GM08714 (cell line): ENCODE data around the gene OSBPL9.
A peak's percentile ranks its signal among the peaks of the same experiment; 100 is the strongest.

Experiments
- H3K4me3 ChIP-seq: fragments of 200-500 bp; sonication (Bioruptor generic); 2 replicates; pipeline ENCODE4 v1.5.1; 2014; ENCODE audit warnings: mild to moderate bottlenecking, low read length, inconsistent platforms
- ZNF274 ChIP-seq: IDR thresholded peaks from 2 replicates; pipeline ENCODE4 v1.6.1; 2012; ENCODE audit warnings: mild to moderate bottlenecking, low read depth, low read length

The OSBPL9 gene, protein sequence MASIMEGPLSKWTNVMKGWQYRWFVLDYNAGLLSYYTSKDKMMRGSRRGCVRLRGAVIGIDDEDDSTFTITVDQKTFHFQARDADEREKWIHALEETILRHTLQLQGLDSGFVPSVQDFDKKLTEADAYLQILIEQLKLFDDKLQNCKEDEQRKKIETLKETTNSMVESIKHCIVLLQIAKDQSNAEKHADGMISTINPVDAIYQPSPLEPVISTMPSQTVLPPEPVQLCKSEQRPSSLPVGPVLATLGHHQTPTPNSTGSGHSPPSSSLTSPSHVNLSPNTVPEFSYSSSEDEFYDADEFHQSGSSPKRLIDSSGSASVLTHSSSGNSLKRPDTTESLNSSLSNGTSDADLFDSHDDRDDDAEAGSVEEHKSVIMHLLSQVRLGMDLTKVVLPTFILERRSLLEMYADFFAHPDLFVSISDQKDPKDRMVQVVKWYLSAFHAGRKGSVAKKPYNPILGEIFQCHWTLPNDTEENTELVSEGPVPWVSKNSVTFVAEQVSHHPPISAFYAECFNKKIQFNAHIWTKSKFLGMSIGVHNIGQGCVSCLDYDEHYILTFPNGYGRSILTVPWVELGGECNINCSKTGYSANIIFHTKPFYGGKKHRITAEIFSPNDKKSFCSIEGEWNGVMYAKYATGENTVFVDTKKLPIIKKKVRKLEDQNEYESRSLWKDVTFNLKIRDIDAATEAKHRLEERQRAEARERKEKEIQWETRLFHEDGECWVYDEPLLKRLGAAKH

DNA sequence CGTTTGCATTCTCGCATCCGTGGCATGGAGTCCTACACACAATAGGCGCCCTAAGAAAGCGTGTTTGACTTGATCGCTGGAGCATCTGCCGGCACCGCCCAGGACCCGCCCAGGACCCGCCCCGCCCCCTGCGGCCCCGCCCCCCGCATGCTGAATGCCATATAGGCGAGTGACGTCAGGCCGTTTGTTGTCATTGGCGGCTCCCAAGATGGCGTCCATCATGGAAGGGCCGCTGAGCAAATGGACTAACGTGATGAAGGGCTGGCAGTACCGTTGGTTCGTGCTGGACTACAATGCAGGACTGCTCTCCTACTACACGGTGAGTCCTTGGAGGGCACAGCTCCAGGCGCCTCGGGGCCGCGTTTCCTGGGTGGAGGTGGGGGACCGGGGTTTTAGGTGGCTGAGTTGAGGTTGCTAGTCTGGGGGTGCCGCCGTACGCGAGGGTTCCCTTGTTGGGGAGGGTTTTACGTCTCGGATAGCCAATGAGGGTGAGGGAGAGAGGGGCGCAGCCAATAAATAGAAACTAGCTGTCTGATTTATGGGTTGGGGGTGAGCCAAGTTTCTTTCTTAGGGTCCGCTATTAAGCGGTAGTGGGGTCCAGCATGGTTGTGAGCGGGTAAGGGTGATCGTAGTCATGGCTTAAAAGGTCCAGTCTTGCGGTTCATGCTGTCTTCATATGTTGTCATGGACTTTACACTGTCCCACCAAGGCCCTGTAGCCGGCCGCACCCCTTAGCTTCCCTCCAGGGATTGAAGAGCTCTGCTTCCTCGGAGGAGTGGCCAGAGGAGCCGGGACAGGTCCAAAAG is at the start of gene OSBPL9:
Gene OSBPL9, plus strand, starts transcription at position 190 of the 806 bp plus-strand sequence. Its CDS starts 19 bp downstream, at position 209.
- H3K4me3 ChIP-seq = peak within 1 kb of the TSS; percentile 78
- TF ChIP-seq ZNF274 = no peak

DNA sequence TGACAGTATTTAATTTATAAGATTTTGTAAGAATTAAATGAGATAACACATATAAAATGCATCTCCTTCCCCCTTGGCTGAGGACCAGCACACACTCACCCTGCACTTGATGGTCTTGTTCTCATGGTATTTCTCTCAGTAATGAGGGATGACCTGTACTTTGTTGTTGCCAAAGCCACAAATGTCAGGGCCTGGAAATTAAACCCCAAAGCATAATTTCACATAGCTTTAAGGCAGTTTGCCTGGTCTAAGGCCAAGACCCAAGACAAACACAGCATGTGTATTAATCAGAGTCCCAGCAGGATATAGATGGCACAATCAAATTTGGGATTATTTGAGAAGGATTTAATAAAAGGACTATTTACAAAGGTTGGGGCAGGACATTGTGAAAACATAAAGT is 49.2 kb upstream of the OSBPL9 start:
- TF ChIP-seq ZNF274 = no peak
- H3K4me3 ChIP-seq = no peak overlapping the region

DNA sequence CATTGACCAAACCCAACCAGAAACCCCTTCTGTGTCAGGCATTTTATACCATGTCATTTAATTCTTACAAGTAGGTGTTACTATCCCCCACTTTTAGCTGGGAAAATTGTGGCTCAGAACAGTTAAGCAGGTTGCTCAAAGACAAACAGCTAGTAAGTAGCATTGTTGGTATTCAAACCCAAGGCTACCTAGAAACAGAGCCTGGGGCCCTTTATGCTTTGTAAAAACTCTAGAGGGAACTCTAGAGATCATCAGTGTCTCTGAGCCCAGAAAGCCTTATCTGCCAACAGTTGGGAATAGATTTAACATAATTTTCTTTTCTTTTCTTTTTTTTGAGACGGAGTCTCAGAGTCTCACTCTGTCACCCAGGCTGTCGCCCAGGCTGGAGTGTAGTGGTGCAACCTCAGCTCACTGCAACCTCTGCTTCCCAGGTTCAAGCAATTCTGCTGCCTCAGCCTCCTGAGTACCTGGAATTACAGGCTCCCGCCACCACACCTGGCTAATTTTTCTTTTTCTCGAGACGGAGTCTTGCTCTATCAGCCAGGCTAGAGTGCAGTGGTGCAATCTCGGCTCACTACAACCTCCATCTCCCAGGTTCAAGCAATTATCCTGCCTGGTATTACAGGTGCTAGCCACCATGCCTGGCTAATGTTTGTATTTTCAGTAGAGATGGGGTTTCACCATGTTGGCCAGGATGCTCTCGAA is 48.5 kb upstream of the OSBPL9 start:
- H3K4me3 ChIP-seq = no peak overlapping the region
- TF ChIP-seq ZNF274 = no peak

DNA sequence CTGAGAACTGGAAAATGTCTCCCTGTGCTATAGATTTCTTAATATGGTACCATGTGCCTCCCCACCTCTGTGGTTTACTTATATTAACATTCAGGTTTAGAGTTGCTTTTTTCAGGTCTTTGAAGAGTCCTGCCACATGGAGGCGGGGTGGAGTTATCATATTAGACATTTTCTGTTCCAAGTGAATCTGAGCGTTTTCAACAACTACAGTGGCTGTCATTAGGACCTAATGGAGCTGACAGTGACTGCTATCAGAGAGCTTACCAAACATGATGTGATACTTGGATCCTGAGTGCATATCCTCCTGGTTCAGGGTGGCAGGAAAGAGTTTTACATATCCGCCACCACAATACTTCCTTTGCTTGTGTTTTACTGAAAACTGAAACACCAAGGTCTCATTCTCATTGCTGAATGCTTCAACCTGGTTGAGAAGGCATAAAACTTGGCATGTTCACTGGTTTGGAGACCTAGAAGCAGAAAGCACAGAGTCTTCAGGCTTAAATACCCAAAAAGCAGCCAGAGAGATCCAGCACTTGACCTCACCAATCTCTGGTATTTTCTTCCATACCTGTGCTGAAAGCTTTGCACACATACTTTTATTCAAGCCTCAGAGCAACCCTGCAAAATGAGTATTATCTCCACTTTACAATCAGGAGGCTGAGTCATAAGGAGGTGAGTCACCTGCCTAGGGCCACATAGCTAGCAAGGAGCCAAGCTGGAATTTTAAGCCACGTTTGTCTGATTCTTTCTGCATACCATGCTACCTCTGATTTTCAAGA is 47.4 kb upstream of the OSBPL9 start:
- TF ChIP-seq ZNF274 = no peak
- peak overlapping the region; percentile 55; the same call in 1 of the 2 replicates for H3K4me3 ChIP-seq

DNA sequence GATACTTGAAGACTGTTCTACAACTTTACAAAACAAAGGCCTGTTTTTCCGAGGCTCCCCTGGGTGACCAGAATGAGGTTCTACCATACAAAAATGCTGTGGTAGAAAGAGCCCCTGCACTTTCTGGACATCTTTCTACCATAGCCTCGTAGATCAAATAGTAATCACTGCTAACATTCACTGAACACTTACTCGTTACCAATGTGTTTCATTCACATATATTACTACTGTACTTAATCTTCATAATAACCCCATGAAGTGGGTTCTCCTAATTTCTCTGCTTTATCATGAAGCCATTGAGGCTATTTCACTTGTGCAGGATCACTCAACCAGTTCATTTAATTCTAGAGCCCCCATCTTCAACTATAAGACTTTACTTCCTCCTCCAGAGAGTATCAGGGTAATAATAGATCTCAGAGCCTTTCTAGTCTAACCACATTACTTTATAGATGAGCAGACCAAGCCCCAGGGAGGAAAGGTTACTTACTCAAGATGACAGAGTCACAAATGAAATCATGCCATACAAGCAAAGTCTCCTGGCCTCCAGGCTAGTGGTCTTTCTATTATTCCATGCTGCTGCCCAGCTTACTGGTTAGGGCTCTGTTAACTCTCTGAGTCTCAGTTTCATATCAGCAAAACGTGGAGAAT is 46.7 kb upstream of the OSBPL9 start:
- TF ChIP-seq ZNF274 = no peak
- peak overlapping the region; percentile 58; the same call in 1 of the 2 replicates for H3K4me3 ChIP-seq

DNA sequence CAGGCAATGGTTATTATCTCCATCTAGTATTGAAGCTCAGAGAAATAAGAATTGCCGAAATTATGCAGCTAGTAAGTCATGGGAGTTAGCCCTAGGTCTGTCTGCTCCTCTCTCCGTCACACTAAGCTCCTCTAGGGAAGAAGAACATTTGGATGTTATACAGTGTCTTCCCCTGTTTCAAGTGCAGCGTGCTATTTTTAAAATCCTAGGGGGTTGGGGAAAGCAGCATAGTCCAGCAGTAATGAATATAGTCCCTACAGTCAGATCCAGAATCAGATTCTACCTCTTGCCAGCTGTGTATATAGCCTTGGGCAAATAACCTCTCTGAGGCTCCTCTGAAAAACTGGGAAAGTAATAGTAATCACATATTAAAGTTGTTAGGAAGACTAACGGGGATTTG is 44.5 kb upstream of the OSBPL9 start:
- no peak for TF ChIP-seq ZNF274

DNA sequence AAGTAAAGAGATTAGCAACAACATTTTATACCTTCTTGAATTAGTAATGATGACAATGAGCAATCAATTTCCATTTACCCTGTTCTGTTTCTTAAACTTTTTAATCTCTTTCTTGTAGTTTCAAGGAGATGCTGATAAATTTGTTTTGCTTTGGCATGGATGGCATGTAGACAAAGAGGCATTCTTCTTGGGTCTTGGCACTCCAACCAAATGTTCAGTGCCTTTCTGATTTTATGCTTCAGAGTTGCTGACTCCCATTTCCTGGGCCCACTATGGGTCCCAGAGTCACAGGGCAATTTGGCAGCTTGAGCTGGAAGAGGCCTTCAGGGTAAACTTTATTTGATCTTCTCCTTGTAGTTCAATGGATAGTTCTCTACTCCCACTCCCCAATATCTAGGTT is 42.1 kb upstream of the OSBPL9 start:
- no peak for TF ChIP-seq ZNF274
- no peak overlapping the region for H3K4me3 ChIP-seq

More for the DNA sequence above, 44.5 kb upstream of the OSBPL9 start:
- H3K4me3 ChIP-seq = no peak overlapping the region

DNA sequence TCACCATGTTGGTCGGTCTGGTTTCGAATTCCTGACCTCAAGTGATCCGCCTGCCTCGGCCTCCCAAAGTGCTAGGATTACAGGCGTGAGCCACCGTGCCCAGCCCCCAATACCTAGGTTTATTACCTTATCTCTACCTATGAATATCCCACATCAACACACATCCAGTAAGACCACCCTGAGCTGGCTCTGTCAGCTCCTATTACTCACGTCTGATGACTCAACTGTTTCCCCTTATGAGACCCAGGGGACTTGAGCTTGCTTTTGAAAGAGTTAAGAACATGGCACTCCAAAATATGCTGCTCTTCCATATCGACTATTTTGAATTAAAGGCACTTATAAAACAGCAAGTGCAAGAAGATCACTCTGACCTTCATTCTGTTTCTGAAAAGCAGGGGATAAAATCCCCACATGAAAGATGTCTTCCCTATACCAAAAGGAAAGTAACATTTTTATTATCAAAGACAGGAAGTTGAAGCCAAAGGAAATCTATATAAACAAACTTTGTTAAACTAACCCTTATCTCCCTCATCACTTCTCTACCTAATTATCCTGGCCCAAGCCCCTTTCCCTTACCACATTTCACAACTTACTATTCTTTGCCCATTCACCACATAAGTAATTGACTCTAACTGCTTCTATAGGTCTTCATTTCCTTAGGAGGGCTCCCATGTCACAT is 41.3 kb upstream of the OSBPL9 start:
- TF ChIP-seq ZNF274 = no peak
- no peak overlapping the region for H3K4me3 ChIP-seq

DNA sequence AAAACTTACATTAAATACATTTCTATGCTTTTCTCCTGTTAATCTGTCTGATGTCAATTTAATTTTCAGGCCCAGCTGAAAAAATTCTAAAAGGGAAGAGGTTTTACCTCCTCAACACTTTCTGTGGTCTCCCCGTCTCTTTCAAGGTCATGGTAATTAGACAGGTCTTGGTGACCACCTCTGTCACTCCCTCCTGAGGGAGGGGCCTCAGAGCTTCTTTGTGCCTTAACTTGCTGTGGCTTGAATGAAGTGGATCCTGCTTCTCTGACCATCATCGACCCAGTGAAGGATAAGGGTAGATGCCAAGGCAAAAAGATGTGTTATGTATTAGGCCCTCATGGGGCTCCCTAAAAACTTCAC is 40.8 kb upstream of the OSBPL9 start:
- no peak overlapping the region for H3K4me3 ChIP-seq
- no peak for TF ChIP-seq ZNF274

DNA sequence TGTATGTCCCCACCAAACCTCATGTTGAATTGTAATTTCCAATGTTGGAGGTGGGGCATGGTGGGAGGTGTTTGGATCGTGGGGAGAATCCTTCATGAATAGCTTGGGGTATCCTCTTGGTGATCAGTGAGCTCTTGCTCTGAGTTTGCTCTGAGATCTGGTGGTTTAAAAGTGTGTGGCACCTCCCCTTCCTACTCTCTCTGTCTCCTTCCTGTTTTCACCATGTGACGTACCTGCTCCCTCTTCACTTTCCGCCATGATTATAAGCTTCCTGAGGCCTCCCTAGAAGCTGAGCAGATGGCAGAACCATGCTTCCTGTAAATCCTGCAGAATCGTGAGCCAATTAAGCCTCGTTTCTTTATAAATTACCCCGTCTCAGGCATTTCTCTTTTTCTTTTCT is 40.0 kb upstream of the OSBPL9 start:
- no peak overlapping the region for H3K4me3 ChIP-seq
- no peak for TF ChIP-seq ZNF274

DNA sequence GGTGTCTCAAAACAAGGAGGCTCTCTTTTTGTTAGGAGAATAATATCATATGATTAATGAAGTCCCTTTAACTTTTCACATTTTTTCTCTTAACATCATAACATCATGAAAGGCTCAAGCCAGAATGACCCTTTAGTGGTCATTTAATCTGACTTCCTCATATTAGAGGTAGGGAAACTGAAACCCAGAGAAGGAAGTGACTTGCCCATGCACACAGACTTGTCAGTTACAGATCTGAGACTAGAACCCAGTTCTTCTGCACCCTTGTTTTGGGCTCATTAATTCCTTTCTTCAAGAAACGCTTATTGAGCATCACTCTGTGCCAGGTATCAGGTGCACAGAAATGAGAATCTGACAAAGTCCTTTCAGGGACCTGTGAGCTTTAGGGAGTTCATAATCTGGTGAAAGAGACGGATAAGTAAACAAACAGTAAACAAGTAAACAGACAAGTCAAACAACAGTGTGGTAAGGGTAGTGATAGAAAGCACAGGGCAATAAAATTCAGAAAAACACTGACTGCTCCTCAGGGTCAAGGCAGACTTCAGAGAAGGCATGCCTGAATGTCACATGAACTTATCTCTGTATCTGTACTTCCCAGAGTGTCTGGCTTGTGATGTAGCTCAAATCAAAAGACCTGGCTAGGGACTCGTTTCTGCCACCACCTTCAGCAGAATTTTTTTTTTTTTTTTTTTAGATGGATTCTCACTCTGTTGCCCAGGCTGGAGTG is 38.3 kb upstream of the OSBPL9 start:
- TF ChIP-seq ZNF274 = no peak

More for the DNA sequence above, 38.3 kb upstream of the OSBPL9 start:
- H3K4me3 ChIP-seq = no peak overlapping the region
